Neural progenitor cell (in vitro differentiated cells): ENCODE data around the gene CETP. TPM values are rescaled to one million over a fixed set of nuclear protein-coding genes. Genes with fewer than 3 reads are reported as not detected.

Experiments used
- DNase-seq: peaks from one replicate; pipeline ENCODE4 v3.0.0-alpha.2; 2016; ENCODE audit warnings: low spot score
- H2AFZ ChIP-seq: fragments of 200-600 bp; sonication (generic); replicated peaks from 2 replicates; pipeline ENCODE4 v1.6.1; 2016; ENCODE audit warnings: antibody characterized with exemption
- H3F3A ChIP-seq: fragments of 200-600 bp; sonication (generic); 2 replicates; pipeline ENCODE4 v1.6.1; 2016; ENCODE audit warnings: antibody characterized with exemption, low read depth
- H3K27ac ChIP-seq: fragments of 200-600 bp; sonication (generic); 2 replicates; pipeline ENCODE4 v1.5.1; 2016; ENCODE audit warnings: mild to moderate bottlenecking
- H3K27me3 ChIP-seq: fragments of 200-600 bp; sonication (generic); 2 replicates; pipeline ENCODE4 v1.6.1; 2016; ENCODE audit warnings: mild to moderate bottlenecking, moderate library complexity
- H3K36me3 ChIP-seq: fragments of 200-600 bp; sonication (generic); 2 replicates; pipeline ENCODE4 v1.5.1; 2016
- H3K4me1 ChIP-seq: fragments of 200-600 bp; sonication (generic); 2 replicates; pipeline ENCODE4 v1.6.1; 2016; ENCODE audit warnings: mixed run types
- H3K4me2 ChIP-seq: fragments of 200-600 bp; sonication (generic); 2 replicates; pipeline ENCODE4 v1.6.1; 2016
- H3K4me3 ChIP-seq: fragments of 200-600 bp; sonication (generic); 2 replicates; pipeline ENCODE4 v1.5.1; 2016
- H3K79me2 ChIP-seq: fragments of 200-600 bp; sonication (generic); 2 replicates; pipeline ENCODE4 v1.6.1; 2016; ENCODE audit warnings: low read depth
- H3K9ac ChIP-seq: fragments of 200-600 bp; sonication (generic); 2 replicates; pipeline ENCODE4 v1.6.1; 2016
- H3K9me3 ChIP-seq: fragments of 200-600 bp; sonication (generic); 2 replicates; pipeline ENCODE4 v1.5.1; 2016; ENCODE audit warnings: low read depth
- H4K20me1 ChIP-seq: fragments of 200-600 bp; sonication (generic); 2 replicates; pipeline ENCODE4 v1.6.1; 2016; ENCODE audit warnings: low read depth
- H3K27ac Mint-ChIP-seq: 3 replicates; pipeline ENCODE4 v1.8.0; 2021; ENCODE audit warnings: mixed read lengths
- H3K27me3 Mint-ChIP-seq: 2 replicates; pipeline ENCODE4 v1.8.0; 2022; ENCODE audit warnings: low read depth, mild to moderate bottlenecking, inconsistent platforms, moderate library complexity, mixed read lengths; ENCODE audit not compliant: insufficient read depth
- H3K36me3 Mint-ChIP-seq: 3 replicates; pipeline ENCODE4 v1.8.0; 2021; ENCODE audit warnings: mixed read lengths
- H3K4me1 Mint-ChIP-seq: 3 replicates; pipeline ENCODE4 v1.8.0; 2021; ENCODE audit warnings: mixed read lengths
- H3K4me3 Mint-ChIP-seq: 3 replicates; pipeline ENCODE4 v1.8.0; 2021; ENCODE audit warnings: mild to moderate bottlenecking, moderate library complexity, mixed read lengths
- H3K9me3 Mint-ChIP-seq: 3 replicates; pipeline ENCODE4 v1.8.0; 2020; ENCODE audit warnings: mixed read lengths
- CTCF ChIP-seq: fragments of 200-600 bp; sonication (generic); IDR thresholded peaks from 2 replicates; pipeline ENCODE4 v1.5.1; 2017; ENCODE audit warnings: antibody characterized with exemption, mild to moderate bottlenecking
- EZH2 ChIP-seq: fragments of 200-600 bp; sonication (generic); IDR thresholded peaks from 2 replicates; pipeline ENCODE4 v1.6.1; 2017; ENCODE audit warnings: antibody characterized with exemption, mild to moderate bottlenecking, moderate library complexity
- EZH2phosphoT487 ChIP-seq: fragments of 200-600 bp; sonication (generic); IDR thresholded peaks from 2 replicates; pipeline ENCODE4 v1.6.1; 2017; ENCODE audit warnings: antibody characterized with exemption
- total RNA-seq: library from RNA; depleted of rRNA; stranded (reverse); fragments of >200 nt; gene quantifications from 2 replicates; pipeline ENCODE4 v1.2.3, GENCODE V29; 2015; ENCODE audit warnings: low replicate concordance

The CETP gene
- total RNA-seq, 1 donor from 2014 or later: 0.28 TPM

GRCh38 chr16:56988161-56988947 is 26.6 kb downstream of the CETP start:
- no peaks in the 10 kb centered on the region for H3K36me3 Mint-ChIP-seq
- peaks cover 6% of the 10 kb centered on the region for H3K4me1 ChIP-seq
- peak overlapping the region; percentile 75 for H3K4me2 ChIP-seq
- no peak overlapping the region for H2AFZ ChIP-seq
- peak overlapping the region; percentile 48 for H3K4me3 ChIP-seq
- H3K27ac Mint-ChIP-seq: no peak overlapping the region
- H3K36me3 ChIP-seq: no peaks in the 10 kb centered on the region
- TF ChIP-seq CTCF (no peak), EZH2phosphoT487 (no peak), EZH2 (no peak)
- no peaks in the 10 kb centered on the region for H4K20me1 ChIP-seq
- peak overlapping the region; percentile 85 for H3K4me3 Mint-ChIP-seq
- no peaks in the 10 kb centered on the region for H3F3A ChIP-seq
- no peaks in the 10 kb centered on the region for H3K9me3 ChIP-seq
- H3K9ac ChIP-seq: no peak overlapping the region
- H3K4me1 Mint-ChIP-seq: peaks cover 11% of the 10 kb centered on the region
- peaks cover 35% of the 10 kb centered on the region for H3K27me3 Mint-ChIP-seq
- peaks cover 54% of the 10 kb centered on the region for H3K27me3 ChIP-seq
- no peak for DNase-seq
- H3K9me3 Mint-ChIP-seq: no peaks in the 10 kb centered on the region
- no peaks in the 10 kb centered on the region for H3K79me2 ChIP-seq
- no peak overlapping the region for H3K27ac ChIP-seq

GRCh38 chr16:56988948-56989945 is 27.5 kb downstream of the CETP start, which contains the start of gene NLRC5:
NLRC5 (plus strand) TSS chr16:56989557; CDS start chr16:57020713, 31,156 bp downstream.
- no peak within 1 kb of the TSS for H3K9ac ChIP-seq
- TF ChIP-seq EZH2phosphoT487 (peak; percentile 84), CTCF (no peak), EZH2 (peak; percentile 84)
- H3K4me1 ChIP-seq: peaks cover 6% of the 10 kb centered on the region
- Mint-ChIP-seq H3K9me3 (no peaks in the 10 kb centered on the region), H3K4me1 (peaks cover 11% of the 10 kb centered on the region), H3K4me3 (peak within 1 kb of the TSS; percentile 85), H3K27ac (no peak within 1 kb of the TSS), H3K36me3 (no peaks in the 10 kb centered on the region), H3K27me3 (peaks cover 36% of the 10 kb centered on the region)
- H3K4me3 ChIP-seq: peak within 1 kb of the TSS; percentile 48
- peaks cover 54% of the 10 kb centered on the region for H3K27me3 ChIP-seq
- H3K79me2 ChIP-seq: no peaks in the 10 kb centered on the region
- H3K27ac ChIP-seq: no peak within 1 kb of the TSS
- DNase-seq: peak; percentile 78
- peak within 1 kb of the TSS; percentile 18 for H2AFZ ChIP-seq
- H3F3A ChIP-seq: no peaks in the 10 kb centered on the region
- H3K36me3 ChIP-seq: no peaks in the 10 kb centered on the region
- peak within 1 kb of the TSS; percentile 75 for H3K4me2 ChIP-seq
- no peaks in the 10 kb centered on the region for H4K20me1 ChIP-seq
- no peaks in the 10 kb centered on the region for H3K9me3 ChIP-seq

GRCh38 chr16:56989988-56990387 is 28.2 kb downstream of the CETP start:
- H3K4me3 ChIP-seq: peak overlapping the region; percentile 48
- Mint-ChIP-seq H3K4me3 (peak overlapping the region; percentile 85), H3K4me1 (peaks cover 11% of the 10 kb centered on the region), H3K36me3 (no peaks in the 10 kb centered on the region), H3K27ac (no peak overlapping the region), H3K27me3 (peaks cover 40% of the 10 kb centered on the region), H3K9me3 (no peaks in the 10 kb centered on the region)
- H3K9me3 ChIP-seq: no peaks in the 10 kb centered on the region
- no peak for DNase-seq
- no peak overlapping the region for H3K9ac ChIP-seq
- peaks cover 54% of the 10 kb centered on the region for H3K27me3 ChIP-seq
- H3K4me1 ChIP-seq: peaks cover 6% of the 10 kb centered on the region
- no peaks in the 10 kb centered on the region for H3K79me2 ChIP-seq
- no peaks in the 10 kb centered on the region for H3F3A ChIP-seq
- peak overlapping the region; percentile 75 for H3K4me2 ChIP-seq
- peak overlapping the region; percentile 18 for H2AFZ ChIP-seq
- H3K36me3 ChIP-seq: no peaks in the 10 kb centered on the region
- H3K27ac ChIP-seq: no peak overlapping the region
- no peaks in the 10 kb centered on the region for H4K20me1 ChIP-seq
- no peak for TF ChIP-seq CTCF
- no peak for TF ChIP-seq EZH2phosphoT487
- TF ChIP-seq EZH2: no peak
